Left lobe of liver (tissue), 2 donors: ENCODE results near the gene RAB34. TPM values are rescaled to one million over a fixed set of nuclear protein-coding genes. Genes with fewer than 3 reads are reported as not detected.

Experiments used
- ATAC-seq: fragments of 200-7000 bp; cut with Tn5 transposase; one replicate; pipeline ENCODE4 v1.9.1; 2020; ENCODE audit warnings: mild to moderate bottlenecking, moderate library complexity
- DNase-seq: peaks from one replicate; pipeline ENCODE4 v3.0.0-alpha.2; 2020; ENCODE audit warnings: low spot score
- total RNA-seq: library from RNA; stranded (reverse); gene quantifications from one replicate; pipeline ENCODE4 v1.2.1, GENCODE V29; 2021
- donor health status: DM: no; HTN: no; CAD: no; lungs with moderate emphysema.
- donor health status: DM: no; HTN: yes; CAD: no.

Gene RAB34
- total RNA-seq, 1 donor from 2014 or later = 4.9 TPM

DNA sequence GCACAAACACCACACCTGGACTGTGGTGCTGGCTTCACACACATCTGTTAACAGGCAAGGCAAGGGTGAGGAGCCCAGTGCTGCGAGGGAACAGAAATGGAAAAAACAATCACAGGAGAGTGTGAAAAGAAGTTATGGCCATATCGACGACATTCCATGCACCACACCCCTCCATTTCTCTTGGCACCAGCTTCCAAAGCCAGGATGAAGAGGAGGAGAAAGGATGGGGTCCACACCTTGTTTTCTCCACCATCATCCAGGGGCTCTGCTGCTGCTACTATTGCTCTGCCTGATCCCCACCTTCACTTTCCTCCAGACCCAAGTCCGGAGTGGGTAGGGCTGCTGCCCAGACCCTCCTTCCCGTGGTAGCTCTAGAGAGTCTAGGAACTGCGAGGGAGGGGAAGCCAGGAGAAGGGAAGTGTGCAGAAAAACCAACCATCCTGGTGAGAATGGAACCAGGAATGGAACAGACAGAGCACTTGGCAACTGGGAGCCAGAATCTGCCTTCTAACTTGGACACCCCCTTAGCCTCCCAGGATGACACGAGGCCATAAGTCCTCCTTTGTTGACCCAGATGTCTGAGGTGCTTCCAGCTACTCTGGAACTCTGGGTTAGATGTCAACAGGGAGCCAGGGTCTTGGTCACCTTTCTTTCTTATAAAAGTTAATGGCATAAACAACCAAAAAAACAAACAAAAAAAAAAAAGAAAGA is 4.8 kb downstream of the RAB34 start:
- ATAC-seq = no peak

DNA sequence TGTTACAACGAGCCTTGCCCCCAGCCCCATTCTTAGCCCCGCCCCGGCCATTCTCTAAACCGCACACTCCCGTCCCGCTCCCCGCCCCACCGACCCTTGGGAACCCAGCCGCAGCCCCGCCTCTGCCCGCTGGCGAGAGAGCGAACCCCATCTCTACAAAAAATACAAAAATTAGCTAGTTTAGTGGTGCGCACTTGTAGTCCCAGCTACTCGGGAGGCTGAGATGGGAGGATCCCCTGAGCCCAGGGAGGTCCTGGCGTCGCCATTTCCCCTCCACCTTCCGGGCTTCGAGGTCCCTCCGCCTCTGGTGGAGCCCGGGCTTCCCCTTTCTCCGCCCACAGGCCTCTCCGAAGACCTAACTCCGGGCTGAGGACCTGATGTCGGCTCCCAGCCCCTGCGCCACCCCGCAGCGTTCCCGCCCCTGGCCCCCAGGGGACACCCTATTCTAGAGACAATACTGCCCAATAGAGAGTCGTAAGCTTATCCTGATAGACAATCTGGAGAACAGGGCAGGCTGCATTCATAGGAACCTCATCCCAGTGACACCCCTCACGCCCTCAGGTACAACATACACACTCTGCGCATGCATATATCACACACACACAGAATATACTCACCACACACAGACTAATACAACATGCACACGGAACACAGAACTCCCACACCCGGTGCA is 5.5 kb downstream of the RAB34 start:
- DNase-seq = no peak
- no peak for ATAC-seq

More for the DNA sequence above, 4.8 kb downstream of the RAB34 start:
- DNase-seq = no peak

DNA sequence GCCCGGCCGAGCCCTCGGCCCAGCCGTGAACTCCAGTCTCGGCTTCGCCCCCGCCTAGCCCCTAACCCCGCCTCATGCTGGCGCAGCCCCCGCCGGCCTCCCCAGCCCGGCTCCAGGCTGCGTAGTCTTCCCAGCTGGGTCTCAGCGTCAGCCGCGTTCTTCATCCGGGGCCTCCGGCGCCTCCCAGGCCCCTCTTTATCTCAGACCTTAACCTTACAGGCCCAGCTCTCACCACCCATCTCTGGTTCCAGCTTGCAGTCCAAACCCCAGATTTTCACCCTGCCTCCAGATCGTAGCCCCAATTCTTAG is 6.0 kb downstream of the RAB34 start, which contains the start of gene PROCA1:
Gene PROCA1, minus strand, starts transcription at position 166 of the 309 bp plus-strand sequence. CDS start 228 bp downstream, outside the sequence.
- ATAC-seq (no peak), DNase-seq (no peak)

DNA sequence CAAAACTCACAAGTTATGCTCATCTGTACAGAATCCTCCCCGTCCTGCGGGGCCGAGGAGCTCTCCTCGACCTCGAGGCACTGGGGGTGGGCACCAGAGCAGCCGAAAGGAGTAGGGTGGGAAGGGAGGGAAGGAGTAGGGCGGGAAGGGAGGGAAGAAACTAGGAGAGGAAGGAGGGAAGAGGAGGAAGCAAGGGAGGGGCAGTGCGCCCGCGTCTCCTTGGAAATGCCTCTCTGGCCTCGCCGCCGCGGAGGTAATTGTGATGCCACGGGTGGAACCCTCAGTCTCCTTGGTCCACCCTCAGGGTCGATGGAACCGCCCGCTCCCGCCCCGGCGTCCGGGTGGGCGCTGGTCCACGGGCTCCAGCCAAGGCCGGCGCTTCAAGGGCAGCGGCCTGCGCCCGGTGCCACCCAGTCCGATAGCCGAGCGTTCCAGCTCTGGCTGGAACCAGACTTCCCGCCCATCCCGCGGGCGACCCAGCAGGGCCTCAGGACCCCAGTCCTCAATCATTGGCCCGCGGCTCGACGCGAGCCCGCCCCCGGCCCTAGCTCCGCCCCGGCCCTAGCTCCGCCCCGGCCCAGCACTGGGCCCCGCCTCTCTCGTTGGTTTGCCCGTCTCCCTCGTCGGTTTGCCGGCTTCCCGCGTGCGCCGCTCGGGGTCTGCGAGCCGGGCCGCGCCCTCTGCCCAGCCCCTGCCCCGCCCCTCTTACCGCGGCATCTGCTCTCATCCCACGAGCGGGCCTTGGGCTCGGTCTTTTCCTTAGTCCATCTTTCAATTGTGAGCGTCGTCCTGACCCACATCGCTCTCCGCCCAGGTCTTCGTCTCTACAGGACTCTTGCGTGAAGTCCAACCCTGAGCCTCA is 6.6 kb downstream of the RAB34 start:
- DNase-seq (peak; percentile 88), ATAC-seq (peak; percentile 92)

DNA sequence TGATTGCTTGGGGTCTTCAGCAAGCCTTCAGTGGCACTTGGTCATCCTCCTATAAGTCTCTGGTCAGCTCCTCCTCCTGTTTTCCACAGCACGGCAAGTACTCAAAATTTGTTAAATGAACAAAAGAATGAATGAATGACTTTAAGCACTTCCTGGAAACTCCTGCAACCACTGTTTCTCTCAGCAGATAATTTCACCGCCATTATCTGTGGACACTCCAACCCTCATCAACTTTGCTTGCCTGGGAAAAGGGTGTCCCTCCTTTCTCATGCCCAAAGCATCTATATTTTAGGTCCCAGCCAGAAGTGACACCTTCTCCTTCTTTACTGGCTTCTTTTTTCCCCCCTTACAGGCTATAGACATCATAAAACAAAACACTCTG is 10.3 kb downstream of the RAB34 start:
- DNase-seq (no peak), ATAC-seq (no peak)

DNA sequence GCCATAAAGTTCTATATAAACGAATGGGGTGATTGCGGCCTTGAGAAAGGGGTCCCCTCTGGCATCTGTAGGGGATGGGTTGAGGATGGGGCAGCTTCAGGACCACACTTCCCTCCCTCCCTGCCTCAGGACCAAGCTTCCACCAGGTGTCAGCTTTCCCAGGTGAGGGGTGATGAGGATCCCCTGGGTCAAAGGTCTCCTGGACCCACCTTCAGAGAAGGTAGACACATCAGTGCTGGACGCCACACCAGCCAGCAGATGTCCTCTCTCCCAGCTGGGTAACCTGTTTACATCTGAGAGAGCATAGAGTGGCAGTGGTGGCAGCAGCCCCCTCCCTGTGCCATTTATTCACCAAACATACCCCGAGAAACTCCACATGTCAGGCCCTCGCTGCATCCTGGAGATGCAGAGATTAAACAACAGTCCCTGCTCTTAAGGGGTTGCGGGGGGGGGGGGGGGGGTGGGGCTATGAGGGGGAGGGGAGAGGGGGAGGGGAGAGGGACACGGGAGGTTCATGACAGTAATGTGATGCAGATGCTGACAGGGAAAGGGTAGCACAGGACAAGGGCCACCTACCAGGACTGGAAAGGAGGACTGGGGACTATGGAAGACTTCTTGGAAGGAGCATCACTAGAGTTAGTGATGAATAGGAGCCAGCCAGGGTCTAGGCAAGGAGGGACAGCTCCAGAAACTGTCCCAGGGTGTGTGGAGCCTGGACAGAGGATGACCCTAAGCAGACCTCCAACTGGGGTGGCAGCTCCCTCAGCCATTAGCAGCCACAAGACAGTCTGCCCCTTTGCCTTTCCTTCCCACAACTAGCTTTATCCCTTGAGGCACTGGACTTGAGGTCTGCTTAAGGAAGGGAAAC is 11.0 kb downstream of the RAB34 start:
- DNase-seq = no peak
- ATAC-seq = no peak

GRCh38 chr17:28705728-28706334 is 11.8 kb downstream of the RAB34 start:
- ATAC-seq (no peak), DNase-seq (no peak)

- ATAC-seq = no peak
- no peak for DNase-seq
Measured at GRCh38 chr17:28705074-28705659, 12.5 kb downstream of the RAB34 start.

- ATAC-seq (no peak), DNase-seq (no peak)
Measured at GRCh38 chr17:28704219-28704858, 13.3 kb downstream of the RAB34 start.

- DNase-seq (no peak), ATAC-seq (no peak)
Measured at GRCh38 chr17:28703552-28704218, 14.0 kb downstream of the RAB34 start.

DNA sequence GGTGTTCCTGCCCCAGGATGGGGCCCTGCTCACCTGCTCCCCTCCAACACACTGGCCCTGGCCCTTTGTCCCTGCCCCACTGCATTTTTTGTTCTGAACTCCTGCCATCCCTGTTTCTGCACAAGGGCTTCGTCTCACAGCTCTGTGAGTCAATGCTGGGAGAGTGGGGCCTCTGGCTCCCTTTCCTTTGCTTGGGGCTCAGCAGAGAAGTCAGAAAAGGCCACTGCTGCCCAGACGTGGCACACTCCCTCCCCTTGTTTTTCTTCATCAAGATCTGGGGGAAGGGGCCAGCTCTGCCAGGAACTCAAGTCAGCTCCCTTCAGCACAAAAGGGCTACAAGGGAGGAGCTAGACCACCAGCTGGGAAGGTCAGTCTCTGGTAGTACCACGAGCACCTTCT is 14.9 kb downstream of the RAB34 start:
- ATAC-seq = no peak
- no peak for DNase-seq

- DNase-seq (no peak), ATAC-seq (peak; percentile 52)
Measured at GRCh38 chr17:28702026-28702751, 15.5 kb downstream of the RAB34 start.

DNA sequence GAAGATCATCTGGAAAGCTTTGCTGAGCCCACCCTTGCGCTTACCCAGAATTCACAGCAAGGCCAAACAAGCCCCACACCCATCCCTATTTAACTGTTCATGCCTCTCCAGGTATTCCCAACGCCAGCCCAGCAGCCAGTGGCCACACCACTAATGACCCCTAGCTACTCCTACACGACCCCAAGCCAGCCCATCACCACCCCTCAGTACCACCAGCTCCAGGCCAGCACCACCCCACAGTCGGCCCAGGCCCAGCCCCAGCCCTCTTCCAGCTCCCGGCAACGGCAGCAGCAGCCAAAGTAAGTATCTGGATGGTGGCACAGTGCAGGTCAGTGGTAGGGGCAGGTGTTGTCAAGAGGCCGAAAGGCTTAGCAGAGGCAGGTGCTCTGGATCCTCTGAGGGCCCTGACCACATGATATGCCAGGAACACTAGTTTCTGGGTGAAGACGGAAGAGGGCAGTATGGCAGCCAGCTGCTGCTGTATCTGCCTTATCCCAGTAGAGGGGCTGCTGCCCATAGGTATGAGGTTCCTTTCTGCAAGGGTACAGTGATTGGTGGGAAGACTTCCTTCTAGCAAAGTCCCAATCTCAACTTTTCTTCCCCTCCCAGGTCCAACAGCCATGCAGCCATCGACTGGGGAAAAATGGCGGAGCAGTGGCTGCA is 16.7 kb downstream of the RAB34 start:
- no peak for DNase-seq
- no peak for ATAC-seq

DNA sequence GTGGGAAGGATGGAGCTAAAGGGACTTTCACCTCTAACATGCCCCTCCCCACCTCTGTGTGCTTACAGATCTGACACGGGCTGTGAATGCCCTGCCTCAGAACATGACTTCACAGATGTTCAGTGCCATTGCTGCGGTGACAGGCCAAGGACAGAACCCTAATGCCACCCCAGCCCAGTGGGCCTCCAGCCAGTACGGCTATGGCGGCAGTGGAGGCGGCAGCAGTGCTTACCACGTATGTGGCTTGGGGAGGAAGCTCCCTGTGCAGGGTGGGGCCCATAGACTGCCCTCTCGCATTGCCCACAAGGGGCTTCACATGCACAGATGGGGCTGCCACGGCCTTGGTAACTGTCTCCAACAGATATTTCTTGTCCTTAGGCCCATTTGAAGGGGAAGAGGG is 17.4 kb downstream of the RAB34 start:
- no peak for ATAC-seq
- no peak for DNase-seq

GRCh38 chr17:28698253-28698941 is 19.3 kb downstream of the RAB34 start:
- ATAC-seq (peak; percentile 84), DNase-seq (peak; percentile 81)

DNA sequence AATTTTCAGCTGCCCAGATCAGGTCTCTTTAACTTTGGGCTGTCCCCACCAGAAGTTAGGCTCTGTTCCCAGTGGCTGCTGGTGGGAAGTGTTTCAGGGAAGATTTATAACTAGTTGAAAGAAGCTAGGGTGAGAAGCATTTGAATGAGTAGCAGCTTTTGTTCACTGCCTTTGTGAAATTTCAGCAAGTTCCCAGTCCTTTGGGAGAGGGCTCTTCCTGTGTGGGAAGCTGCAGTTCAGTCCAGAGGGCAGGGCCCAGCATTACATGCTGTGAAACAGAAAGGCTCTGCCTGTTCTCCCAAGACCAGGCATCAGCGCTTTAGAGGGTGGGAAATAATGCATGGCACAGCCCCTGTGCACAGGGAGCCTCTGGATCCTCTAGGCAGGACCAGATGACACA is 23.8 kb downstream of the RAB34 start:
- DNase-seq = no peak

GRCh38 chr17:28689011-28689410 is 28.7 kb downstream of the RAB34 start:
- ATAC-seq = no peak
- no peak for DNase-seq

More for the DNA sequence above, 23.8 kb downstream of the RAB34 start:
- ATAC-seq = no peak
